ENCODE measurements around the gene RHOH.

- TF ChIP-seq ELF4 (CRISPR knock-in tag; IDR thresholded peaks at IDR 0.05; ENCODE audit: borderline replicate concordance): no peak
- TF ChIP-seq, protein P1, sequence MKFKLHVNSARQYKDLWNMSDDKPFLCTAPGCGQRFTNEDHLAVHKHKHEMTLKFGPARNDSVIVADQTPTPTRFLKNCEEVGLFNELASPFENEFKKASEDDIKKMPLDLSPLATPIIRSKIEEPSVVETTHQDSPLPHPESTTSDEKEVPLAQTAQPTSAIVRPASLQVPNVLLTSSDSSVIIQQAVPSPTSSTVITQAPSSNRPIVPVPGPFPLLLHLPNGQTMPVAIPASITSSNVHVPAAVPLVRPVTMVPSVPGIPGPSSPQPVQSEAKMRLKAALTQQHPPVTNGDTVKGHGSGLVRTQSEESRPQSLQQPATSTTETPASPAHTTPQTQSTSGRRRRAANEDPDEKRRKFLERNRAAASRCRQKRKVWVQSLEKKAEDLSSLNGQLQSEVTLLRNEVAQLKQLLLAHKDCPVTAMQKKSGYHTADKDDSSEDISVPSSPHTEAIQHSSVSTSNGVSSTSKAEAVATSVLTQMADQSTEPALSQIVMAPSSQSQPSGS (CRISPR knock-in tag; IDR thresholded peaks at IDR 0.05): no peak
Observed at GRCh38 chr4:40240040-40240653, 43.3 kb downstream of the RHOH start.

Data from HepG2 (cell line).